ENCODE data around the gene CMIP.
A peak's percentile ranks its signal among the peaks of the same experiment; 100 is the strongest.

Gene CMIP

GRCh38 chr16:81758376-81758775, 313.8 kb downstream of the CMIP start:
- Histone ChIP-seq H3K27me3 (no peaks in the 10 kb centered on the region), H3K4me1 (ENCODE audit: control insufficient read depth in 1 of 2, insufficient read depth in 1 of 2, low read depth in 1 of 2, low read length in 1 of 2) (peaks cover 50 to 54% of the 10 kb centered on the region in 2 experiments), H3K36me3 (peaks cover 14% of the 10 kb centered on the region), H3K4me3 (ENCODE audit: low read depth in 1 of 2, low read length in 1 of 2) (peak overlapping the region in 1 of 2 experiments; percentile 6), H3K9me3 (no peaks in the 10 kb centered on the region), H3K27ac (peak overlapping the region; percentile 76)
- TF ChIP-seq CTCF (IDR thresholded peaks at IDR 0.05): no peak
